HS-5 (cell line): ENCODE results near the gene MAGEA2.
"Not testable (repeated sequence)": the region's sequence is repeated elsewhere in the genome, so short reads cannot be mapped to it uniquely, and the experiment has no call there.

ENCODE experiments used
- DNase-seq: peaks from one replicate; pipeline ENCODE4 v3.0.0-alpha.2; 2012; ENCODE audit warnings: low read depth

MAGEA2 gene

DNA sequence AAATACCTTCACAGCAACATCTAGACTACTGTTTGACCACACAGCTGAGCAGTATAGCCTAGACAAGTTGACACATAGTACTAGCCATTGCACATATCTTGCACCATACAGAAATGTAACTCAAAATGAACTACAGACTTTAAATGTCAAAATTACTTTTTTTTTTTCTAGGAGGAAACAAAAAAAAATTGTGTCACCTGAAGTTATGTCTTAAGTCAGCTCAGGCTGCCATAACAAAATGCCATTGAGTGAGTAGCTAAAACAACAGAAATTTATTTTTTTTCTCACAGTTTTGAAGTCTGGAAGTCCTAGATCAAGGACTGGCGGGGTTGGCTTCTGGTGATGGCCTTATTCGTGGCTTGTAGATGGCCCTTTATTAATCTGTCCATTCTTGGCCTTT lies 44.5 kb downstream of the MAGEA2 start, which contains the start of gene CSAG2:
Gene CSAG2 (minus strand): TSS at position 101 of the 400 bp plus-strand sequence. CDS start 161 bp downstream, outside the sequence.
- not testable (repeated sequence) for DNase-seq

DNA sequence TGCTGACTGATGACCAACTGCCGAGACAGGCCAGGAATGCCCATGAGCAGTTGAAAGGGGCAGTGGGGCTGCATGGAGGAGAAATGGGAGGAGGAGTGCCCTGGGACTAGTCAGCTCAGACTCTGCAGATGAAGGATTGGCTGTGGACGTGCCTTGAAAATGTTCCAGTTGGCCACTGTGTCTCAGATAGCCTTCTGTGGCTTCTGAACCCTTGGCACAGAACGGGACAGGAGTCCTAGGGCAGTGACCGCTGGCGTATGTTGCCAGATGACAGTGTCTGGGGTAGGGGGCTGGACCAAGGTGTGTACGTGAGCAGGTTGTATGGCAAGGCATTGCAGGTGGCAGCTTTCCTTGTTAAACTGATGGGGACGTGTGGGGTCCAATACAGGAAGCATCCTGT lies 47.1 kb downstream of the MAGEA2 start:
- not testable (repeated sequence) for DNase-seq

DNA sequence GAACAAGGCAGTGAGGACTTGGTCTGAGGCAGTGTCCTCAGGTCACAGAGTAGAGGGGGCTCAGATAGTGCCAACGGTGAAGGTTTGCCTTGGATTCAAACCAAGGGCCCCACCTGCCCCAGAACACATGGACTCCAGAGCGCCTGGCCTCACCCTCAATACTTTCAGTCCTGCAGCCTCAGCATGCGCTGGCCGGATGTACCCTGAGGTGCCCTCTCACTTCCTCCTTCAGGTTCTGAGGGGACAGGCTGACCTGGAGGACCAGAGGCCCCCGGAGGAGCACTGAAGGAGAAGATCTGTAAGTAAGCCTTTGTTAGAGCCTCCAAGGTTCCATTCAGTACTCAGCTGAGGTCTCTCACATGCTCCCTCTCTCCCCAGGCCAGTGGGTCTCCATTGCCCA lies 53.3 kb downstream of the MAGEA2 start:
- DNase-seq, result not testable (repeated sequence)
